NOMO-1 treated with DMSO at 0.1 percent for 48 hours (cell line): ENCODE data around the gene PTGES2.
"Not testable (repeated sequence)": the region's sequence is repeated elsewhere in the genome, so short reads cannot be mapped to it uniquely, and the experiment has no call there.

ENCODE experiments used
- DNase-seq: peaks from one replicate; lab custom pipeline; 2025; ENCODE audit not compliant: unreplicated experiment; lab: John Stamatoyannopoulos, UW

Gene PTGES2

GRCh38 chr9:128139621-128140020 lies 12.1 kb upstream of the PTGES2 start:
- DNase-seq = no peak

GRCh38 chr9:128138001-128138400 lies 10.5 kb upstream of the PTGES2 start:
- no peak for DNase-seq

- peak; percentile 47 for DNase-seq
Measured at GRCh38 chr9:128136816-128137793, 9.6 kb upstream of the PTGES2 start.

DNA sequence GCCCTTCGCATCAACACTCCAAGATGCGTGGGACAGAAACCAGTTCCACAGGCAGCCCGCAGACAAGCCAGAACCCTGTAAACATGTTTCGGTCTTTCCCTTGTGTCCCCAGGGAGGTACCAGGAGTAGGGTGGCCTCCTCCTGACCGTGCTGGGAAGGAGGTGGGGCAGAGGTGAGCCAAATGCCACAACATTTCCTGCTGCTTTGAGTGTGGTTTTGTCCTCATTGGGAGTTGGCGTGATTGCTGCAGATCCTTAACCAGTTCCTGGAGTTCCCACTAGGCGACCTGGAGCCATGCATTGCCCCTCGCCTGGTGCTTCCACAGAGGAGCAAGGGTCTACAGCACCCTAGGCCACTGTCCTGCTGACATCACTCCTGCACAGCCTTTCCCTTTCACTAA lies 8.0 kb upstream of the PTGES2 start:
- not testable (repeated sequence) for DNase-seq

- not testable (repeated sequence) for DNase-seq
Measured at GRCh38 chr9:128132139-128132538, 4.6 kb upstream of the PTGES2 start.

DNA sequence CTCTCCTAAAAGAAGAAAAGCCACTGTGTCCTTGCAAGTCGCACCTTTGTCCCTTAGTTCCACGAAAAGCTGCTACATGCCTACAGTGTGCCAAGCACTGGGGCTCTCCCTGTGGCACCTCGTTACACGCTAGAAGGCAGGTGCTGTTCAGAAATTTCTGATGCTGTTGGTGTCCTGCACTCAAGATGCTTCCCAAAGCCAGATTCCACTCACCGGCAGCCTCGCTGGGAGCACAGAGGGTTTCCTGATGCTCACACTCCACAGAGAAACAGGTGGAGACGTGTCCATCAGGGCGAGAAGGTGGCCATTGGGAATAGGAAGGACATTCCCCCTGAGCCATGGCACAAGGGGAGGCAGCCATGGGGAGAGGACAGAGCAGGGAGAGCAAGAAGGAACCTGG lies 3.8 kb upstream of the PTGES2 start:
- DNase-seq = not testable (repeated sequence)

DNA sequence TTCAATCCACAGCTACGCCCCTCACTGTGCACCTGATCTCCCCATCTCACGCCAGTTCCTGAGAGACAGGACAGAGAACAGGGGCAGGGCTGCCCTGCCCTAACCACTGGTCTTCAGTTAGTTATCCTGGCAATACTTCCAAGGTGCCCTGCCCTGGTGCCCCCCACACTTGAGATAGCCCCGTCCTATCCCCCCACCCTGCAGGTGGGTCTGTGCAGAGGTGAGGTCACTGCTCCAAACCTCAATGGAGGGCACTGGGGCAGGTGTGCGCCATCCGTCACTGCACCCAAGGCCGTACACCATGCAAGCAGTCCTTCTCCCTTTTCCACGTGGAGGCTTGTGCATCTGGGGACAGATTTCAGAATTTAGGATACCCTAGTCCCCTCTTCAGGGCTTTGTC lies 3.1 kb upstream of the PTGES2 start:
- DNase-seq = not testable (repeated sequence)

- DNase-seq = not testable (repeated sequence)
Measured at GRCh38 chr9:128129976-128130590, 2.6 kb upstream of the PTGES2 start.

DNA sequence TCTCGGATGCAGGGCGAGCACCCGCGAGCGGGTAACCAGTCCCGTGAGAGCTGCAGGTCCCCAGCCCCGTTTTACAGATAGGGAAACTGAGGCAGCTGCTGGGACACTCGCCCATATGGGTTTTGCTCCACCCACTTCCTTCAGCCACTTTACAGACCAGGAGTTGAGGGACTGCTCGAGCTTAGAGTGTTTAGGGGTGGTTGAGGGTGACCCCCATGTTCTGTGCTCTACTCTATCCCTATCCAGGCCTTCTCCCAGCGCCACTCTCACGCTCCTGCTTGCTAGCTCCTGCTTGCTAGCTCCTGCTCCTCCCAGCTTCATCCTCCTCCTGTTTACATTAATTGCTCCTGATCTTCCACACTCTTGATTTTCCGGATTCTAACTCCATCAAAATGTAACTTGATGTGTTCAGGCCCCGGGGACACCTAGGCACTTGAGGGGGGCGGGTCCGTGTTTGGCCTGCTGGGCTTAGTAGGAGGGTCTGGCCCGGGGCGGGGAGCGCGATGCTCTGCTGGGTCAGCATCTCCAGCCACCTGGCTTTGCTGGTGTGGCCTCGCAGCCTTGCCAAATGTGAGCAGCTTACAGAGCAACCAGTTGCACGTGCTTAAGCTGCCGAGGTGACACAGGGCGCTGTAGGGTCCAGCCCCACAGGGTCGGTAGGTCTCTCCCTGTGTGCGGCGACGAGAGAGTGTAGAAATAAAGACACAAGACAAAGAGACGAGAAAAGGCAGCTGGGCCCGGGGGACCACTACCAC lies 1.5 kb upstream of the PTGES2 start:
- DNase-seq = no peak

- peak; percentile 85 for DNase-seq
Measured at GRCh38 chr9:128127990-128128835, 684 bp upstream of the PTGES2 start.

DNA sequence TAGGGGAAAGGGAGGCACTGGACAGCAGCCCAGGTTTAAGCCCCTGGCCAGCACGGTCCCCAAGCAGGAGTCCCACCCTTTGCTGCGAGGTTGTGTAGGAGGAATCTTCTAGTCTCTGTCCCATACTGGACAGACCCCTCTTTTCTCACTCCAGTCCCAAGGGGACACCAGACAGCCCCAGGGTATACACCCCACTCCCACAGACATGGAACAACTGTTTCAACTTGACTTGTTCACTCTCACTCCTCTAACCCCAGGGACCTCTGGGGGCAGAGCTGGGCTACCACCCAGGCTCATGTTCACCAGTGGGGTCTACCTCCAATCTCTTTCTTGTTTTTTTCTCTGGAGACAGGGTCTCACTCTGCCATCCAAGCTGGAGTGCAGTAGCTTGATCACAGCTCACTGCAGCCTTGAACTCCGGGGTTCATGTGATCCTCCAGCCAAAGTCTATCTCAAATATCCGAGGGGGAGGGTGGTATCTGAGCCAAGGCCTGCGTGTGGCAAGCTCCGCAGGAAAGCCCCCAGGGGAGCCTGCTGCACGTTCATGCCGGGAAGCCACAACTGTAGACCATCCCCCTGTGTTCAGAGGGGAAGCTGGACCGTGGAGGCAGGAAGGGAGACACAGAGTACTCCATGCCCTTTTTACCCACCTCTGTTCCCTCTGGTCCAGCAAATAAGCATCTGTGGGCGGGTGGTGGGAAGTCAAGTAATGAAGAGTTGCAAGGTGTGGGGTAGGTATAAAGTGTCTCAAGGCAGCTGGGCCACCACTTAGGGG lies 1.8 kb downstream of the PTGES2 start:
- no peak for DNase-seq

- peak; percentile 53 for DNase-seq
Measured at GRCh38 chr9:128124873-128125579, 2.5 kb downstream of the PTGES2 start.

DNA sequence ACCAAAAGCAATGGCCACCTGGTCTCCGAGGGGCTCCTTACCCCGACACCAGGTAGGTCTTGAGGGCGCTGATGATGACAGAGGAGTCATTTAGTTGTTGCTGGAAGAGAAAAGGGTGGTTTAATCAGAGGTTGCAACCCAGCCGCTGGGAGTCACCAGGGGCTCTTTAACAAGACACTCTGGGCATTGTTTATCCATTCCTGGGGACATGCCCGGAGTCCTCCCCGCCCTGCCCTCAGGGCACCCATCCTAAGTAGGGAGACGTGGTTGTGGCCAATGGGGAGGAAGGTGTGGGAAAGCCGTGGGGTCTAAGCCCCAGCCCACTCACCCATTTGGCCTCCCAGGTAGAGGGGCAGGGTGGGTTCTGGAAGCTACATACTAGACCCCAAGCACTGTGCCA lies 3.1 kb downstream of the PTGES2 start:
- no peak for DNase-seq

GRCh38 chr9:128123451-128124080 lies 4.0 kb downstream of the PTGES2 start:
- no peak for DNase-seq

- no peak for DNase-seq
Measured at GRCh38 chr9:128122809-128123175, 4.7 kb downstream of the PTGES2 start.

GRCh38 chr9:128121924-128122808 lies 5.4 kb downstream of the PTGES2 start:
- no peak for DNase-seq

DNA sequence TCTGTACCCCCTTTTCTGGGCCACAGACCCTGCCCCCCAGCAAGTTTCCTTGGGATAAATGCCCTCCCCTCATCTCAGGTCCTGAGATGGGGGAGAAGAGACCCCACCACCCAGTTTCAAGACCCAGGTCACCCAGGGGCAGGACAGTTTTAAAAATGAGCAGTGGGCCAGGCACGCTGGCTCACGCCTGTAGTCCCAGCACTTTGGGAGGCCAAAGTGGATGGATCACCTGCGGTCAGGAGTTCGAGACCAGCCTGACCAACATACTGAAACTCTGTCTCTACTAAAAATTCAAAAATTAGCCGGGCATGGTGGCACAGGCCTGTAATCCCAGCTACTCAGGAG lies 6.1 kb downstream of the PTGES2 start:
- no peak for DNase-seq
